ENCODE data around the gene DGKB. TPM values are rescaled to one million over a fixed set of nuclear protein-coding genes. Genes with fewer than 3 reads are reported as not detected.

Gene DGKB
- total and polyA plus RNA-seq, 2 of the 8 experiments (the other 6 are each of a cell fraction or from before 2014, with no cell fraction given), result 1.9 to 2.6 TPM

- TF ChIP-seq CHD7 (IDR thresholded peaks at IDR 0.05; ENCODE audit: insufficient replicate concordance, low read length), result no peak
- TF ChIP-seq POLR2AphosphoS5 (IDR thresholded peaks at IDR 0.05; ENCODE audit: low read depth, low read length), result no peak
- TF ChIP-seq EZH2 (IDR thresholded peaks at IDR 0.05; ENCODE audit: low read depth, low read length, severe bottlenecking), result no peak
- no peak for TF ChIP-seq SP2 (IDR thresholded peaks at IDR 0.05; ENCODE audit: low read length)
- no peak for TF ChIP-seq KDM5A (IDR thresholded peaks at IDR 0.05; ENCODE audit: low read length)
- TF ChIP-seq RFX5 (IDR thresholded peaks at IDR 0.05; ENCODE audit: borderline replicate concordance, low read depth, low read length), result no peak
- no peak for TF ChIP-seq RXRA (IDR thresholded peaks at IDR 0.05; ENCODE audit: insufficient read depth, low read depth, low read length)
- TF ChIP-seq NRF1 (IDR thresholded peaks at IDR 0.05; ENCODE audit: low read depth, low read length), result no peak
- no peak for TF ChIP-seq RNF2 (IDR thresholded peaks at IDR 0.05; ENCODE audit: borderline replicate concordance, low read depth, low read length, missing control alignments, poor library complexity, severe bottlenecking)
- no peak for TF ChIP-seq TAF7 (optimal IDR thresholded peaks at IDR 0.05; ENCODE audit: borderline replicate concordance, low read depth, low read length)
- no peak for TF ChIP-seq RBBP5 (IDR thresholded peaks at IDR 0.05; ENCODE audit: borderline replicate concordance, low read depth, low read length)
Measured at GRCh38 chr7:14375998-14376397, 526.6 kb downstream of the DGKB start (continued).

Data from H1 (cell line).